ENCODE measurements around the gene SLC29A2.

GRCh38 chr11:66333220-66333877, 38.2 kb downstream of the SLC29A2 start:
- TF ChIP-seq MAX (IDR thresholded peaks at IDR 0.05): no peak
- no peak for TF ChIP-seq CTCF (IDR thresholded peaks at IDR 0.05 in 2 of 3, conservative IDR thresholded peaks at IDR 0.05 in 1 of 3; ENCODE audit: borderline replicate concordance in 1 of 3, insufficient read depth in 1 of 3, low read depth in 2 of 3, low read length in 2 of 3)
- no peak for TF ChIP-seq ZBTB33 (IDR thresholded peaks at IDR 0.05; ENCODE audit: extremely low read depth, insufficient replicate concordance, low read length)
- no peak for TF ChIP-seq POLR2A (IDR thresholded peaks at IDR 0.05; ENCODE audit: borderline replicate concordance, extremely low read depth, insufficient read depth, insufficient read length)
- TF ChIP-seq ZFX (IDR thresholded peaks at IDR 0.05): no peak
- no peak for TF ChIP-seq ELF1 (IDR thresholded peaks at IDR 0.05; ENCODE audit: borderline replicate concordance, low read depth)
- TF ChIP-seq TCF7L2 (IDR thresholded peaks at IDR 0.05; ENCODE audit: borderline replicate concordance, extremely low read depth, insufficient read depth, insufficient read length): no peak
- no peak for TF ChIP-seq JUND (IDR thresholded peaks at IDR 0.05)
- TF ChIP-seq EGR1 (IDR thresholded peaks at IDR 0.05; ENCODE audit: low read depth): no peak
- no peak for TF ChIP-seq ZNF274 (IDR thresholded peaks at IDR 0.05; ENCODE audit: low read depth, low read length)
- TF ChIP-seq POLR2AphosphoS5 (IDR thresholded peaks at IDR 0.05; ENCODE audit: low read depth, low read length): no peak
- TF ChIP-seq CEBPB (IDR thresholded peaks at IDR 0.05; ENCODE audit: low read depth): no peak
- no peak for TF ChIP-seq EZH2 (IDR thresholded peaks at IDR 0.05)
- TF ChIP-seq SIN3A (IDR thresholded peaks at IDR 0.05; ENCODE audit: low read depth): no peak

All from HCT116 (cell line).